Loucy (cell line): Measurements from ENCODE around the gene GSG1L2.
A peak's percentile ranks its signal among the peaks of the same experiment; 100 is the strongest.

Experiments
- EZH2phosphoT487 ChIP-seq: fragments of 200-600 bp; IDR thresholded peaks from 2 replicates; pipeline ENCODE4 v1.6.1; 2018; ENCODE audit warnings: antibody characterized with exemption, mild to moderate bottlenecking, moderate library complexity, borderline replicate concordance
- TF ChIP-seq, protein P1 (sequence below): fragments of 200-600 bp; sonication (generic); conservative IDR thresholded peaks from 2 replicates; pipeline ENCODE4 v1.5.1; 2014; ENCODE audit warnings: mild to moderate bottlenecking, antibody characterized with exemption, low read length

DNA sequence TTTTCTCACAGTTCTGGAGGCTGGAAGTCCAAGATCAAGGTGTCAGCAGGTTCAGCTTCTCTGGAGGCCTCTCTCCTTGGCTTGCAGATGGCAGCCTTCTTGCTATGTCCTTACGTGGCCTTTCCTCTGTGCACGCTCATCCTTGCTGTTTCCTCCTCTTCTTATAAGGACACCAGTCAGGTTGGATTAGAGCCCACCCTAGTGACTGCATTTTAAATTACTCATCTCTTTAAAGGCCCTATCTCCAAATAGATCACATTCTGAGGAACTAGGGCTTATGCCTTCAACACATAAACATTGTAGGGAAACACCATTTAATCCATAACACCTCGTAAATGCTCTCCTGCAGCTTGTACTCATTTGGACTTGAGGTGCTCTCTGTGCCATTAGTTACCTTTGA, 66.8 kb downstream of the GSG1L2 start:
- TF ChIP-seq, protein P1, sequence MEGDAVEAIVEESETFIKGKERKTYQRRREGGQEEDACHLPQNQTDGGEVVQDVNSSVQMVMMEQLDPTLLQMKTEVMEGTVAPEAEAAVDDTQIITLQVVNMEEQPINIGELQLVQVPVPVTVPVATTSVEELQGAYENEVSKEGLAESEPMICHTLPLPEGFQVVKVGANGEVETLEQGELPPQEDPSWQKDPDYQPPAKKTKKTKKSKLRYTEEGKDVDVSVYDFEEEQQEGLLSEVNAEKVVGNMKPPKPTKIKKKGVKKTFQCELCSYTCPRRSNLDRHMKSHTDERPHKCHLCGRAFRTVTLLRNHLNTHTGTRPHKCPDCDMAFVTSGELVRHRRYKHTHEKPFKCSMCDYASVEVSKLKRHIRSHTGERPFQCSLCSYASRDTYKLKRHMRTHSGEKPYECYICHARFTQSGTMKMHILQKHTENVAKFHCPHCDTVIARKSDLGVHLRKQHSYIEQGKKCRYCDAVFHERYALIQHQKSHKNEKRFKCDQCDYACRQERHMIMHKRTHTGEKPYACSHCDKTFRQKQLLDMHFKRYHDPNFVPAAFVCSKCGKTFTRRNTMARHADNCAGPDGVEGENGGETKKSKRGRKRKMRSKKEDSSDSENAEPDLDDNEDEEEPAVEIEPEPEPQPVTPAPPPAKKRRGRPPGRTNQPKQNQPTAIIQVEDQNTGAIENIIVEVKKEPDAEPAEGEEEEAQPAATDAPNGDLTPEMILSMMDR = peak; percentile 26; the same call in 1 of the 2 replicates
- TF ChIP-seq EZH2phosphoT487 = no peak
